Head of caudate nucleus (tissue), 42 donors: ENCODE measurements around the gene SMCO4.

Source experiments
- DNase-seq, 42 donors: peaks; one replicate each; pipeline versions ENCODE4 v3.0.0 to v3.0.0-alpha.2; 2020 to 2021; ENCODE audit warnings: mixed read lengths in 7 of 42
- intact Hi-C: fragments of 100-400 bp; cut with DNase I; formaldehyde crosslinking; loops from one replicate; pipeline ENCODE4 v1.15.0; 2022

SMCO4 gene

DNA sequence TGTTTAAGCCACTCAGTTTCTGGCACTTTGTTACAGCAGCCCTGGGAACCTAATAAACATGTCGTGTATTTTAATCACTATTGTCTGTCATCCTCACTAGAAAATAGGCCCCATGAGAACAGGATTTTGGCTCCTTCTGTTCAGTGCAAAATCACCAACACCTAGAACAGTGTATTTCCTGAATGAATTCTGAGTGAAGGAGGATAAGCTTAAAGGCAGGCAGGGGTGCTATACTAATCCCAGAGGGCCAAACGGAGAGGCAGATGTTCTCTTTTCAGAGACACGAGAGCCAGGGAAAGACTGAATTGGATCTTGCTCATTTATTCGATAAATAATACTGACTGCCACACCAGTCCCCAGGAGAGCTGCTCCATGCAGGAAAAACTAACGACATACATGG is 10.4 kb downstream of the SMCO4 start:
- DNase-seq: no peak
- intact Hi-C loops: no loop called here

DNA sequence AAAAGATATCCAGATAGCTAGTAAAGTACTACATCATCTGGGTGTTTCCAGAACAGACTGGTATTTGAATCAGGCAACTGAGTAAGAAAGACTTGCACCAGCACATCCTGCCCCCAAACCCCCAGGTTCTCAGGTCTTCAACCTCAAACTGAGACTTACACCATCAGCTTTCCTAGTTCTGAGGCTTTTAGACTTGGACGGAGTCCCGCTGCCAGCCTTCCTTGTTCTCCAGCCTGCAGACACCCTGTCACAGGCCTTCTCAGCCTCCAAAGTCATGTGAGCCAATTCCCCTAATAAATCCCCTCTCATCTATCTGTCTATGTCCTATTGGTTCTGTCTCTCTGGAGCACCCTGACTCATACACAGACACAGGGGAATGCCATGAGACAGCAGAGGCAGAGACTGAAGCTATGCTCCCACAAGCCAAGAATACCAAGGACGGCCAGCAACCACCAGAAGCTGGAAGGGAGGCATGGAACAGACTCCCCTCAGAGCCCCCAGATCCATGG is 10.9 kb downstream of the SMCO4 start:
- no peak for DNase-seq
- intact Hi-C loops: no loop called here

DNA sequence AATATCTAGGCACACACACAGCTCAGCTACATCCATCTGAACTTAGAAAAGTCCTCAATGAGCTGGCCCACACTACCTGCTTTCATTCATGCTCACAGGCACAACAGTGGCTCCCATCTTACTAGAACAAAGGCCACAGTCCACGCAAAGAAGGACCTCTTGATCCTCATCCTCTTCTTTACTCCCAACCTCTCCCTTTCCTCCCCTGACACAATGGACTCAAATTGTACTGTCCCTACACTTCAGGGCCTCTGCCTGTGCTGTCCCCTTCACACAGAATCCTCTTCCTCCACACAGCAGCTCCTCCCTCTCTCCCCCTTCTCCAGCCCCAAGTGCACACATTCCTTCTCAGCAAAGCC is 12.7 kb downstream of the SMCO4 start:
- intact Hi-C loops: no loop called here
- no peak for DNase-seq

DNA sequence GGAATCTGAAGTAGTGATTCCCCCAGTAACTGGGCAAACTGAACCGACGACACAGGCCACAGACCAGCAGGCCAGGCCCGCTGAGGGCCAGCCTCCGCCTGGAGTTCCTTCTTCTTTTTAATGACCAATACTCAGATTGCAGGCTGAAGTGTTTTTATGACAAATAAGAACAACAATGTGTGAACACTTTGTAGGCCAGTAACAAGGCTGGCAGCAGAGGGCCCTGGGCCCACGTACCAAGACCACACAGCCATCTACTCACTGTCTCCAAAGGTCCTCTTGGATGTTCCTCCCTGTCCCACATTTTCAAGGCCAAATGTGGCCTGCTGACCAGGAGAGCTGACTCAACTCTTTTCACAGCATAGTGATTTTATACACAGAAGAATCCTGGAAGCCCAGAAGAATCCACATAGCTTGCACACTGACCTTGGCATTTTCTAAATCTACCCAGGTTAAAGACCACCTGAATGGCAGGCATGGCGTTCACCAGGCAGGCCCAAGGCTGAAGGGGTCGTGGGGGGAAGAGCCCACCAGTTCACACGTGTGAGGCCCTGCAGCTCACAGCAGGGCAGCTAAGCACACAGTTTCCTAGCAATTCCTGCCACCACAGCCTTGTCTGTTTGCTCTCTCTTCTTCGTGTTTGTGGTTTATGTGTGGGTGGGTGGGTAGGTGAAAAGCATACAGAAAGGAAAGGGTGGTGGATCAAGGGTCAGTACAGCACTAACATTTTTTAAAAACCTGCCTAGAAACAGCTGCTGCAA is 13.3 kb downstream of the SMCO4 start:
- intact Hi-C loops: no loop called here
- no peak for DNase-seq

DNA sequence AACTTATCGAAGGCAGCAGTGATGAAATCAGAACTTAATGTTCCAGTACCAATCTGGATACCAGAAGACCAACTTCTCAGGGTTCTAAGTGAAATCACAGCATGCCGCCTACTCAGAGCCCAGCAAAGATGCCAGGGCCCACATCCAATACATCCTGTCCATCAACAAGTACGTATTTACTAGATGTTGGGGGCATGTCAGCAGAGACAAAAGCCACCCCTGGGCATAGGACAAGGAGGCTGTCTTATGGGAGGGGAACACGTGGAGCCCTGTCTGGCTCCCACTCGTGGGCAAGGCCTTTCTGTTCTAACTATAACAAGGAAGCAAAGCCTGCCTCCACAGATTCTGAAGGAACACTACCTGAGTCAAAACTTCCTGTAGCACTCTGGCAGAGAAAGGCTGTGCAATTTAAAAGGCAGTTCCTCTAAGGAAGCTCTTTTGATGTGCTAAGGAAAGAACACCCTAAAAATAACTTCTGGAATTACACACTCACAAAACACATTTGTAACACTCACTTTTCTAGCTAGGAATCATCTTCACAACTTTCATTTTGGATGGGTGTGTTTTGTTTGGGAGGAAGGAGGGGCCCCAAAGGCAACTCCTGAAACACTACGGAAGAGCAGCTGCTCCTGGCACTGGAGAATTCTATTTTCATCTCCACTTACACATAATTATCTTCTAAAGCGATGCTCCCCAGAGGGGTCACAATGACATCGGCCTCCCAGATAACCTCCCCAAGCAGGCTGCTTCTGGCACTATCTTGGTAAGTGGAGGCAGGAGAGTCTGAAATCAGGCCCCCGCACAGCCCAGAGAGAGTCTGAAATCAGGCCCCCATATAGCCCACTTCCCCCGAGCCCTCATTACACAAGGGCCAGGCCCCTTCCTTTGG is 14.2 kb downstream of the SMCO4 start:
- peak in 16 of 42 donors; percentile 5 to 71 (median 30) for DNase-seq
- intact Hi-C loops: no loop called here

DNA sequence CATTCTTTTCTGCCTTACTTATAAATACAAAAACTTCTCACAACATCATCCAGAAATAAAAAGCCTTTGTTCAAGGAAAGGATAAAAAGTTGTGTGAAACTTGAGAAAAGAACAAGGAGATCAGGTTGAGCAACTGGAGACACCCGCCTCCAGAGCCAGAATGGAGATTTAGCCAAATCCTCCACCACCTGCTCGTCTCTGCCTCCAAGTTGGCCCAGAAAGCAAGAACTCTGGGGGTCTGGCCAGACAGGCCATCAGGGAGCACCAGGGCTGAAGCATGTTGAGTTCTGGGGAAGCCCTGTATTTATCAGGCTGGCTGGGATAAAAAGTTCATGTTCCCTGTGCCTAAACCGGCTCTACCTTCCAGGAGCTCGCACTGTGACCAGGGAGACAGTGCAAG is 14.9 kb downstream of the SMCO4 start:
- no peak for DNase-seq
- intact Hi-C loops: no loop called here

DNA sequence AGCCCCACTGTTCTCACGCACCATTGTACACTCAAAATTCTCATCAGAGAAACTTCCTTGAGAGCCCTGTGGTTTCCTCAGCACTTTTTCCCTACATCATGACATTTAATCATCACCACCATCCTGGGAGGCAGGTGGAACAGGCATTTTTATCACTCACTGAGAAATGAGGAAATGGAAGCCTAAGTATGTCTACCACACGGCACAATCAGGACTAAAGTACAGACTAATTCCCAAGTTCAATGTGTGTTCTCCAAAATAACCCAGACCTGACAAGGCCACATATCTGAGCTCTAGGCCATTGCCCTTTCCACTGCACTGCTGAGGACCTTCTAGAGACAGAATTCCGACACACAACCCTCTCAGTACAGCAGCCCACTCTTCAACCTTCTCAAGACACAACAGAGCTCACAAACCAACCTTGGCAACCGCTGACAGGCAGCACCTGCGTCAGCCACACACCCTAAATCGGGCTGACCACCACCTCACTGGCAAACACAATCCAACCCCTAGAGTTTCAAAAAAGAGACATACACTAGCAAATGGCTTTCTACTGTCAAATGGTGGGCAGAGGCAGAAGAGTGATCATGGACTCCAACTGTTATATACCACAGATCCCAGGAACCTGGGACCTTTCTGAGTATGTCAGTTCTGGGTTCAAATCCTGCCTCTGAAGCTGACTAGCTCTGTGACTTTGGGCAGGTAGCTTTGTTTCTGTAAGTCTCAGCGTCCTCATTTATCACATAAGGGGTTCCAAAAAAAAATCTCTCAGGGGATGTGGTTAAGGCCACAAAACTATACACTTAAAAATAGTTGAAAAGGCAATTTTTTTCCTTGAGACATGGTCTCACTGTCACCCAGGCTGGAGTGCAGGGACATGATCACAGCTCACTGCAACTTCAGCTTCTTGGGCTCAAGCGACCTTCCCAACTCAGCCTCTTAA is 16.3 kb downstream of the SMCO4 start:
- no peak for DNase-seq
- intact Hi-C loops: no loop called here

DNA sequence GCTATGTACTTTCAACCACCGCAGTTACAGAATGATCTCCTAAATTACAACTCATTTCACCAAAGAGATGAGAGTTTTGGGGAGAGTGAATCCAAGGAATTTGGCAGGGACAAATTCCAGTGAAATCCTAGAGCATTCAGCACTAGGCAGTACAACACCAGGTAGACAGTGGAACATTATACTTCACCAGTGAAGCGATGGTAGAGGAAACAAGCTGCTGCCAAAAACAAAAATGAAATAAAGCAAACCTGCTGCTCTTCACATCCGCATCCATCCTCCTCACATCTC is 16.9 kb downstream of the SMCO4 start:
- DNase-seq: no peak
- intact Hi-C loops: no loop called here

DNA sequence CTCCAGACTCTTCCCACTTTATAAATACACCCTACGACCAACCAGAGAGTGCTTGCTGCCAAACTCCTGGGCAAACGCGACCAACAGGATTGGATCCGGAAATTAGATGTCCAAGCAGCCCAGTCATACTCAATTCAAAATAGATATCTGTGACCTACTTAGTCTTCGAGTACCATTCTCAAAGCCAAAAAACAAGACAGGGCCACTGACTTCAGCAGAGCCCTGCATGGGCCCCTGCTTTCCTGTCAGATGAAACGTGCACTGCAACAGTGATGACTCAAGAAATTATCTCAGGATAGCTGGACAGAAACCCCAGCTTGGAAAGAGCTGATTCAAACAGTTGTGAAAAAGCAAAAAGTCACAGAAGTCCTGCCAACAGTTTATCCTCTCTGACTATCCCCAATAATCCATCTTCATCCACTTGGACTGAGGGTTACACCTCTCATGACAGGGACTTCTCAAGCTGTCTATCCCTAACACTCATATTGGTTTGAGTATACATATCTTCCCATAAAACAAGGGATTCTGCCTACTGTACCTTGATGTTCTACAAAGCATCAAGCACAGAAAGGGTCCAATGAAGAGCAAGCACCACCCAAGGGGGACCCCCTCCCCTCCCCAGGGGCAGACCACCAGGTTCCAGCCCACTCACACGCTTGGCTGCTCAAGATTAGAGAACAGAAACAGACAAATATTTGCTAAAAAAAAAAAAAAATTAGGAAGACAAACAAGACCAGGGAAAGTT is 17.4 kb downstream of the SMCO4 start:
- intact Hi-C loops: no loop called here
- no peak for DNase-seq

DNA sequence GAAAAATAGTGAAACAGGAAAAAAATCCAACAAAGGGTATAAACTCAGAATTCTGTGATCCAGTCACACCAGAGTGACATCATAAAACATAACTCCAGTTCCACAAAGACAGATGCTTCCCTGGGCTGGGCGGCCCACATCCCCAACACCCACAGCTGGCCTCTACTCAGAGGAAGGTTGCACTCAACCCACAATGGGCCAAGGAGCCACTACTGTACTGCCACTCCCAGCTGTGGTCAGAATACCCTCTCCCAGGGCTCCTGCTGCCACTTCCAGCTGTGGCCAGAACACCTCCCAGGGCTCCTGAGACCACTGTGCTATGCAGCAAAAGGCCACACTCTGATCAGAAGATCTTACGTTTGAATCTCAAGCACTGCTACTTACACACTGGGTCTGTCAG is 18.3 kb downstream of the SMCO4 start:
- intact Hi-C loops: no loop called here
- no peak for DNase-seq

DNA sequence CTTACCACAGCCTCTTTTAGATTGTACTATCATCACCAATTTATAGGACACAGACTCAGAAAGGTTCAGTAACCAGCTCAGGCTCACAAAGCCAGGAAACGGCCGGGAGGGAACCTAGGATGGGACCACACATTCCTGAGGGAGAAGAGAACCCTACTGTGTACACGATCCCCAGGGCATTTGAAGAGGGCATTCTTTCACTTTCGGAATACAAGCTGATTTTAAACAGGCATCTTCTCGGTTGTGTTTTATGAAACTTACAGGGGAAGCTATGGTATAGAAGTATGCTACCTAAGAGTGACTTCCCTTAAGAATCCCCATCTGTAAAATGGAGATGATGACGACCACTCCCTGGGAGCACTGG is 19.0 kb downstream of the SMCO4 start:
- intact Hi-C loops: no loop called here
- DNase-seq: no peak

DNA sequence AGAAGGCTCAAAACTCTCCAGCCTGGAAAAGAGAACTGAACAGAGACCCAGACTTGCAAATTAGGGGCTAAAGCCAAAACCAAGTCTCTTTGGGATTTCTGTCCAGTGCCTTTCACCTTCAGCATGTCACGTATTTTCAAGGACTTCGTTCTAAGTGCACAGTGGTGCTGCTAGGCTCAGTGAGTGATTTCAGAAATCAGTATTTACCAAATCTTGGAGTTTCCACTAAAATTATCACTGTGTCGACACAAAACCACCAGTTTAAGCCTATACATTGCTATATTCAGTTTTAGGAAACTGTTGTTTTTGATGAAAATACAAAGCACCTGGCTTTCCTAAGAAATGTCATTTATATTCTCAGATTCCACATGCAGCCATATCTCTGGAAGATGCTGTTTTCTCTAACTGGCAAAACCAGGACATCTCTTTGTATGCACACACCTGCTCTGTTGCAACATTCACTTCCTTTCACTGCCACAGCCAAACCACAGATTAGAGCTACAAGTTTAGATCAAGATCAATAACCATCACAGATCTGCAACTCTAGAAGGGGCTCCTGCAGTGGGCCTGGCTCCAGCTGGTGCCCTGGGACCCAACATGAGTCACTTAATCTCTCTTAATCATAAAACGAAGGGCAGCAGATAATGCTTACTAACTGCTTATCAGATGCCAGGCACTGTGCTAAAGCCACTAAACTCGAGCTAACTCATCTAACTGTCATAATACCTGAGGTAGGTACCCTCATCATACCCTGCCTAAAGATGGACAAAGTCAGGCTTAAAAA is 22.3 kb downstream of the SMCO4 start:
- no peak for DNase-seq
- intact Hi-C loops: no loop called here

DNA sequence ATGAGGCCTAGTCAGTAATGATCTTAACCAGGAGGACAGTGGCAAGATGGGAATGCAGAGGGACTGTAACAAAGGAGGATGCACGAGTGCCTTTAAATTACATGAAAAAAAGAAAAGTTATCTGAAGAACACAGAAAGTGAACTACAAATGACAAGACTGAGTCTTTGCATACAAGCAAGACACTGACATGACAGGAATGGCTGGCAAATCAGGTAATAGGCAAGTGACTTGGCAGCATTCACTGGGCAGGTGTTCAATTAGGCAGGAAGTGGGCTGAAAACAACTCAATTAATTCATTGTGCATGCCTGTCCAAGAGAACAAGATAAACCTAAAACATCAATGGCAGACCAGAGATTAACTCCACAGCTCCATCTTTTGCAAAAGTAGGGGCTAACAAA is 24.0 kb downstream of the SMCO4 start:
- intact Hi-C loops: no loop called here
- no peak for DNase-seq

DNA sequence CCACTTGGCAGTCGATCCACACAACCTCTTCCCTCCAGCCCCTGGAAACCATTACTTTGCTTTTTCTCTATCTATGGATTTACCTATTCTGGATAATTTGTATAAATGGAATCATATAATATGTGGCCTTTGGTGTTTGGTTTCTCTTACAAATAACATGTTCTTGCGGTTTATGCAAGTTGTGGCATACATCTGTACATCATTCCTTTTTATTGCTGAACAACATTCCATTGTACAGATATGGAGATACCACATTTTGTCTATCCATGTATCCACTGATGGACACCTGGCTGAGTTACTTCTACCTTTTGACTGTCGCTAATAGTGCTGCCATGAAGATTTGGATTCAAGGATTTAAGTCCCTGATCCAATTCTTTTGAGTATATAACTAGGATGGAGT is 25.1 kb downstream of the SMCO4 start:
- intact Hi-C loops: no loop called here
- DNase-seq: no peak

DNA sequence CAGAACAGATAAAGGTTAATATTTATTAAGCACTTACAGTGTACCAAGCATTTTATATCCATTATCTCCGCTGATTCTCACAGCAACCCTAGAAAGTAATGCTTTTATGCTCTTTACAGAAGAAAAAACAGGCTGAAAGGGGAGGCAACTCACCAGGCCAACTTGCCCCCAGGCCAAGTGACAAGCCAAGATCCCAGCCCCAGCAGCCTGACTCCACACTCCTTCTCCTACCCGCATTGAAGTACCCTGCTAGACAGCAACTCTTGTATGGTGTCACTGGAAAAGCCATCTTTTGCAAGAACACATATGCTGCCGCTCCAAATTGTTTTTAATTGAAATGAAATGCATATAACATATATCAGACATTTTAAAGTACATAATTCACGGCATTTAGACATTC is 25.6 kb downstream of the SMCO4 start:
- DNase-seq: no peak
- intact Hi-C loops: no loop called here

DNA sequence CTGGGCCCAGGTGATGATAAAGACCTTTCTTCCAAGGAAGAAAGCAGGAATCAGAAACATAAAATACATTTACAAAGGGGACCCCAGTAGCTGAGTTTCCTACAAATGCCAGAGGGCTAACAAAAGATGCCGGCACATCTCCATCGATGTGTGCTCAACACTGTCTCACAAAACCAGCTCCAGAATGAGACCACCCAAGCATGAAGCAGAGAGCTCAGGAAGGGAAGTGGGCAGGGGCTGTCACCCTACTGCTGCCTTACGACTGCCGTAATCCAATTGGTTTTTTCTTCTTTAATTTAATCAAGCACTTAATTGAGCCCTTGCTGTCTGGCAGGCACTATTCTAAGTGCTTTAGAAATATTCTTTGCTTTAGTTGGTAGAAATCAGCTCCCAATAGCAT is 26.1 kb downstream of the SMCO4 start:
- DNase-seq: no peak
- intact Hi-C loops: no loop called here

DNA sequence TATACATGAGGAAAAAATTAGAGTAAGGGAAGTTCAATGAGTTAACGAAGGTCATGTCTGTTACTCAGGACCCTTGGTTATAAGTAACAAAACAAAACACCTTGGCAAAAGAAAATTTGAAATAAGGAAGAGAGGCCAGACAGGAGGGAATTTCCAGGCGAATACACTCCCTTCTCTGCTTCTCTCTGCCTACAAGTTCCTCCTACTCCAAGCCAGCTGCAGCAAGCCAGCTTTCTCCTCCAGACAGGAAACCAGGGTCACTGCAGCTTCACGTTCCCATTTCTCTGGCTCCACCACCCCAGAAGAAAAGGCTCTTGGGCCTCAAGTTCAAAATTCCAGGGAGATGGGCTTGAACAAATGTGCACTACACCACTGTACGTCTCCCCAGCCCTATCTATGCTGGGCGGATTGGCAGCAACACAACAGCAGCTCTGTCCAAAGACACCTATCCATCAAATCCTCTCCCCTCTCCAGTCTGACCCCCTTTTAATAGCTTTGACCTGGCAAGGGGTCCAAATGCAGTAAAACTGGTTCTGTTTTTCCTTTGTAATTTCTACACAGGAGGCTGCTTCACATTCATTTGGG is 27.7 kb downstream of the SMCO4 start:
- DNase-seq: no peak
- intact Hi-C loops: no loop called here

DNA sequence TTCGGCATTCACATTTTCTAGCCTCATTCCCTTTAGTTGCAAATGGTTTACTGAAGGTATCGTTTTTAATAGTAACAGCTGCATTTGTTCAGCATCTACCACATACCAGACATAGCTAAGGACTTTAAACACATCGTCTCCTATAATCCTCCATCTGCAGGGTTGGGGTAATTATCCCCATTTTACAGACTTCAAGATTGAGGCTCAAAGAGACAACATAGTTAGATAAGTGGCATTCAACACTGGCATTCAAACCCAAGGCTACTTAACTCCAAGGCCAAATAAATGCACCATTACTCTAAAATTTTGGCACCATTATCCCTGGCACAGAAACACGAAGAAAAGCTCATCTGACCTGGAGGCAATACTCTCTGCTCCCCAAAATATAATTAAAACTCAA is 28.5 kb downstream of the SMCO4 start:
- DNase-seq: no peak
- intact Hi-C loops: no loop called here
